Psoas muscle (tissue), 8 donors: ENCODE data around the gene IL20RB. TPM values are rescaled to one million over a fixed set of nuclear protein-coding genes. Genes with fewer than 3 reads are reported as not detected.
"Not testable (repeated sequence)": the region's sequence is repeated elsewhere in the genome, so short reads cannot be mapped to it uniquely, and the experiment has no call there.

Experiments
- ATAC-seq, 4 donors: fragments of 200-7000 bp; cut with Tn5 transposase; one replicate each; pipeline ENCODE4 v1.9.1; 2020; ENCODE audit warnings: moderate library complexity in 3 of 4, mild to moderate bottlenecking in 2 of 4
- DNase-seq, 2 donors: peaks; one replicate each; pipeline ENCODE4 v3.0.0-alpha.2; 2020
- H3K27ac ChIP-seq: fragments of 200-600 bp; one replicate; pipeline ENCODE4 v1.8.0; 2022
- H3K27me3 ChIP-seq, 3 donors: fragments of 200-600 bp in 1 of 3; one replicate each; pipeline versions ENCODE4 v1.6.1 to v1.8.0; 2013 to 2022; ENCODE audit warnings: low read length in 2 of 3, mild to moderate bottlenecking in 2 of 3, moderate library complexity in 1 of 3; ENCODE audit not compliant: insufficient read depth in 3 of 3
- H3K36me3 ChIP-seq, 2 donors: fragments of 200-600 bp in 1 of 2; one replicate each; pipeline versions ENCODE4 v1.6.1 to v1.8.0; 2013 to 2022; ENCODE audit warnings: low read depth in 1 of 2, mild to moderate bottlenecking in 1 of 2, moderate library complexity in 1 of 2; ENCODE audit not compliant: insufficient read depth in 1 of 2
- H3K4me1 ChIP-seq: fragments of 200-600 bp; one replicate; pipeline ENCODE4 v1.8.0; 2022
- H3K4me3 ChIP-seq: fragments of 200-600 bp; one replicate; pipeline ENCODE4 v1.8.0; 2022; ENCODE audit warnings: mild to moderate bottlenecking
- H3K9me3 ChIP-seq: fragments of 200-600 bp; one replicate; pipeline ENCODE4 v1.8.0; 2022
- CTCF ChIP-seq: fragments of 200-600 bp; IDR thresholded peaks from one replicate; pipeline ENCODE4 v1.8.0; 2022; ENCODE audit warnings: antibody characterized with exemption
- WGBS, 3 donors: extraction: QIAGEN DNeasy Blood & Tissue Kit; methylation state at CpG; one replicate each; pipeline versions ENCODE4 v1.1.6 to v1.1.7; 2013; 5-methylcytosine and 5-hydroxymethylcytosine counted together
- intact Hi-C, 2 donors: fragments of 100-400 bp; cut with DNase I; formaldehyde crosslinking; loops; one replicate each; pipeline versions ENCODE4 v1.11.0 to v1.14.2; 2022
- polyA plus RNA-seq, 3 donors: library from polyadenylated mRNA; stranded (reverse); fragments of 200-250 nt; gene quantifications; one replicate each; pipeline ENCODE4 v1.2.3, GENCODE V29; 2013
- total RNA-seq, 4 donors: library from RNA; stranded (reverse); fragmentation: NEBNext Ultra II Directional in 2 of 4; extraction: Animal tissue kit (Norgen Biotek cat#: 25700) in 2 of 4; gene quantifications; one replicate each; pipeline versions ENCODE4 v1.2.1 to v1.2.4, GENCODE V29; 2021 to 2023
- donor health status: healthy with polysubstance abuse.
- donor health status: DM: no; HTN: no; CAD: no; lungs with moderate emphysema.
- donor health status: Bipolar disorder and iron deficiency.
- donor health status: healthy.
- donor health status: DM: yes; HTN: yes; CAD: no.
- donor health status: DM: no; HTN: no; CAD: no.
- donor health status: DM: no; HTN: no; CAD: no.
- donor health status: DM: yes; HTN: yes; CAD: no.

IL20RB gene
- total and polyA plus RNA-seq, 7 donors: 0.46 to 1.6 (median 0.68) TPM; not detected in 1

DNA sequence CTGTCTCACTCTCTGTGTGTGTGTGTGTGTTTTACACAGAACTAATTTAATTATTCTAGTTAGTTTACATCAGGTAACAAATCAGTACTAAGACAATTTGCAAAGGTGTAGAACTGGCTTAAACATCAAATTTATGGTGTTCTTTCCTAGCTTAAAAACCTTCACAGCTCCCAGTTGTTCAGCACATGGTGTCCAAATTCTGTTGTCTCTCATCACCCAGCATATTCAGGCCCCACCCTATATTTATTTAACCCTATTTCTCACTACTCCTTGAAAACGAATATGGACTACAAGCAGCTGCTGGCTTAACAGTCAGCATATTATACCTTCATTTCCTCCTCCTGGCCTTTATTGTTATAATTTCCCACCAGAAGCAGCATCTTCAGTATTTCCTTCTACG lies 1.2 kb downstream of the IL20RB start:
- Histone ChIP-seq H3K27ac (no peak overlapping the region), H3K27me3 (no peaks in the 10 kb centered on the region), H3K36me3 (no peaks in the 10 kb centered on the region), H3K9me3 (no peaks in the 10 kb centered on the region), H3K4me1 (no peaks in the 10 kb centered on the region), H3K4me3 (no peak overlapping the region)
- DNase-seq: no peak
- TF ChIP-seq CTCF: no peak
- ATAC-seq: no peak
- 54 to 61% (median 54%) methylated on average over 2 of the region's 2 CpGs for WGBS, 3 donors
- intact Hi-C loops: no loop called here

GRCh38 chr3:136959599-136959998 lies 1.8 kb downstream of the IL20RB start:
- Histone ChIP-seq H3K4me1 (no peaks in the 10 kb centered on the region), H3K9me3 (no peaks in the 10 kb centered on the region), H3K27ac (no peak overlapping the region), H3K27me3 (no peaks in the 10 kb centered on the region), H3K4me3 (no peak overlapping the region), H3K36me3 (no peaks in the 10 kb centered on the region)
- DNase-seq: no peak
- intact Hi-C loops: no loop called here
- TF ChIP-seq CTCF: no peak
- ATAC-seq: no peak
- 94 to 97% (median 94%) methylated on average over 6 of the region's 6 CpGs for WGBS, 3 donors

GRCh38 chr3:136960838-136961836 lies 3.4 kb downstream of the IL20RB start:
- WGBS, 3 donors: 86 to 89% (median 88%) methylated on average over 4 of the region's 4 CpGs
- Histone ChIP-seq H3K27me3 (no peaks in the 10 kb centered on the region), H3K9me3 (no peaks in the 10 kb centered on the region), H3K4me1 (no peaks in the 10 kb centered on the region), H3K4me3 (no peak overlapping the region), H3K36me3 (no peaks in the 10 kb centered on the region), H3K27ac (no peak overlapping the region)
- DNase-seq (no peak), ATAC-seq (no peak)
- intact Hi-C loops: no loop called here
- TF ChIP-seq CTCF: no peak

DNA sequence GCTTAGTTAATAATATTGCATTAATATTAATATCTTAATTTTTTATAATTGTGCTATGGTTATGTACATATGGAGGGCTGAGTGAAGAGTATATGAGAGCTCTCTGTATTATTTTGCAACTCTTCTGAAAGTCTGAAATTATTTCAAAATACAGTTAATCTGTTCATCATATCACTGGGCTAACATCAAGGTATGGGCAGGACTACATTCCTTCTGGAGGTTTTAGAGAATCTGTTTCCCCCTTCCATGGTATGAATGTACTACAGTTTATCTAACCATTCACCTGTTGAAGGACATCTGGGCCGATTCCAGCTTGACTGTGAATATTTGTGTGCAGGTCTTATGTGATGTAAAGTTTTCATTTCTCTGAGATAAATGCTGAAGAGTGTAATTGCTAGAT lies 5.1 kb downstream of the IL20RB start:
- WGBS, 3 donors: 87 to 94% (median 91%) methylated on average over 1 of the region's 1 CpG
- H3K4me1 ChIP-seq: no peaks in the 10 kb centered on the region
- no peaks in the 10 kb centered on the region for H3K9me3 ChIP-seq
- no peak overlapping the region for H3K4me3 ChIP-seq
- no peak for TF ChIP-seq CTCF
- DNase-seq: no peak
- H3K27me3 ChIP-seq: no peaks in the 10 kb centered on the region
- intact Hi-C loops: no loop called here
- no peak overlapping the region for H3K27ac ChIP-seq
- no peaks in the 10 kb centered on the region for H3K36me3 ChIP-seq
- no peak for ATAC-seq

DNA sequence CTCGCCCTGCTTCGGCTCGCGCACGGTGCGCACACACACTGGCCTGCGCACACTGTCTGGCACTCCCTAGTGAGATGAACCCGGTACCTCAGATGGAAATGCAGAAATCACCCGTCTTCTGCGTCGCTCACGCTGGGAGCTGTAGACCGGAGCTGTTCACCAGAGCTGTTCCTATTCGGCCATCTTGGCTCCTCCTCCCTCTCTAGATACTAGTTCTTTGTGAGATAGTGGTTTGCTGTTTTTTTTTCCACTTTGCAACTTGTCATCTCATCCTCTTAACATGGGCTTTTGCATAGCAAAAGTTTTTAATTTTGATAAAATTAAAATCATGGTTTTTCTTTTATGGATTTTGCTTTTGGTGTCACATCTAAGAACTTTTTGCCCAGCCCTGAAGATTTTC lies 11.8 kb downstream of the IL20RB start:
- H3K4me3 ChIP-seq, DNase-seq, H3K27me3 ChIP-seq, H3K4me1 ChIP-seq, H3K36me3 ChIP-seq, H3K27ac ChIP-seq, ATAC-seq, intact Hi-C loops, H3K9me3 ChIP-seq: not testable (repeated sequence)
- WGBS, 3 donors: 90 to 96% (median 92%) methylated on average over 6 of the region's 14 CpGs
